GM18517 (cell line): Measurements from ENCODE around the gene REN.

Source experiments
- ATAC-seq: cut with Tn5 transposase; IDR thresholded peaks from one replicate; pipeline ENCODE4 v1.9.1; 2021; ENCODE audit warnings: mild to moderate bottlenecking, moderate library complexity; ENCODE audit not compliant: unreplicated experiment

REN gene

GRCh38 chr1:204166219-204166618 is at the start of gene REN:
Gene REN, minus strand, starts transcription at chr1:204166337. Its CDS starts 44 bp downstream, at chr1:204166293.
- no peak for ATAC-seq

GRCh38 chr1:204213668-204214662 is 47.8 kb upstream of the REN start, which contains the start of gene GOLT1A:
Gene GOLT1A, minus strand, starts transcription at chr1:204213988. Its CDS starts 82 bp downstream, at chr1:204213906.
- peak; percentile 77 for ATAC-seq

GRCh38 chr1:204212715-204213114 is 46.6 kb upstream of the REN start:
- ATAC-seq, result no peak

GRCh38 chr1:204211046-204211445 is 44.9 kb upstream of the REN start:
- no peak for ATAC-seq

- ATAC-seq, result no peak
These were observed 41.0 kb upstream of the REN start for GRCh38 chr1:204207136-204207616.

GRCh38 chr1:204206121-204206520 is 40.0 kb upstream of the REN start:
- no peak for ATAC-seq

- ATAC-seq, result no peak
These were observed 39.3 kb upstream of the REN start for GRCh38 chr1:204205486-204205885.

GRCh38 chr1:204204944-204205343 is 38.8 kb upstream of the REN start:
- no peak for ATAC-seq

- ATAC-seq, result no peak
These were observed 37.1 kb upstream of the REN start for GRCh38 chr1:204203206-204203767.

GRCh38 chr1:204202481-204202880 is 36.3 kb upstream of the REN start:
- no peak for ATAC-seq

GRCh38 chr1:204201348-204202040 is 35.4 kb upstream of the REN start:
- ATAC-seq, result no peak

- ATAC-seq, result no peak
These were observed 33.4 kb upstream of the REN start for GRCh38 chr1:204199579-204199978.

GRCh38 chr1:204198348-204199340 is 32.5 kb upstream of the REN start:
- ATAC-seq, result no peak

GRCh38 chr1:204197068-204197467 is 30.9 kb upstream of the REN start:
- no peak for ATAC-seq

GRCh38 chr1:204196068-204196795 is 30.1 kb upstream of the REN start, which contains the start of gene KISS1:
Gene KISS1, minus strand, starts transcription at chr1:204196491. Its CDS starts 3,615 bp downstream, at chr1:204192876.
- ATAC-seq, result no peak

- ATAC-seq, result no peak
These were observed 28.6 kb upstream of the REN start for GRCh38 chr1:204194771-204195170.

- no peak for ATAC-seq
These were observed 27.9 kb upstream of the REN start for GRCh38 chr1:204194080-204194479.

- no peak for ATAC-seq
These were observed 26.6 kb upstream of the REN start for GRCh38 chr1:204192589-204193352.

GRCh38 chr1:204192046-204192445 is 25.9 kb upstream of the REN start:
- no peak for ATAC-seq
